Gastrocnemius medialis (tissue), 4 donors: Measurements from ENCODE around the gene CDK13. TPM values are rescaled to one million over a fixed set of nuclear protein-coding genes. Genes with fewer than 3 reads are reported as not detected.
"Not testable (repeated sequence)": the region's sequence is repeated elsewhere in the genome, so short reads cannot be mapped to it uniquely, and the experiment has no call there.

Source experiments
- ATAC-seq, 2 donors: fragments of 150-250 bp; one replicate each; pipeline ENCODE4 v1.9.1; 2016
- DNase-seq, 2 donors: peaks; one replicate each; pipeline ENCODE4 v3.0.0-alpha.2; 2019
- H3K27ac ChIP-seq, 4 donors: fragments of 200-600 bp; sonication (generic); 1 replicate in 1 of 4; 2 replicates in 3 of 4; pipeline ENCODE4 v1.5.1; 2016 to 2018; ENCODE audit warnings: mild to moderate bottlenecking in 2 of 4, moderate library complexity in 1 of 4
- H3K27me3 ChIP-seq, 3 donors: fragments of 200-600 bp; sonication (generic) in 2 of 3; 1 replicate in 1 of 3; 2 replicates in 2 of 3; pipeline versions ENCODE4 v1.5.1 to v1.6.0; 2016 to 2019; ENCODE audit warnings: mild to moderate bottlenecking in 1 of 3, moderate library complexity in 1 of 3
- H3K36me3 ChIP-seq, 2 donors: fragments of 200-600 bp; sonication (generic) in 1 of 2; one replicate each; pipeline ENCODE4 v1.5.1; 2017 to 2018
- H3K4me1 ChIP-seq, 2 donors: fragments of 200-600 bp; sonication (generic) in 1 of 2; one replicate each; pipeline ENCODE4 v1.5.1; 2016 to 2017; ENCODE audit warnings: mild to moderate bottlenecking in 2 of 2
- H3K4me3 ChIP-seq, 4 donors: fragments of 200-600 bp; sonication (generic) in 3 of 4; 1 replicate in 1 of 4; 2 replicates in 3 of 4; pipeline ENCODE4 v1.5.1; 2016 to 2019; ENCODE audit warnings: mild to moderate bottlenecking in 2 of 4
- H3K9me3 ChIP-seq, 3 donors: fragments of 200-600 bp; sonication (generic) in 2 of 3; 1 replicate in 1 of 3; 2 replicates in 2 of 3; pipeline ENCODE4 v1.5.1; 2016 to 2019
- POLR2A ChIP-seq, 2 donors: fragments of 450-650 bp; IDR thresholded peaks; one replicate each; pipeline ENCODE4 v1.6.1; 2017; ENCODE audit warnings: antibody characterized with exemption in 2 of 2, mild to moderate bottlenecking in 2 of 2, moderate library complexity in 2 of 2
- in situ Hi-C, 4 donors: fragments of 200-750 bp; cut with MboI; loops; one replicate each; pipeline versions ENCODE4 v1.15.0 to v1.8.0; 2017; ENCODE audit warnings: low sequenced_read_pairs in 4 of 4
- intact Hi-C: fragments of 100-400 bp; cut with DNase I; formaldehyde crosslinking; loops from one replicate; pipeline ENCODE4 v1.15.1; 2023; ENCODE audit warnings: low total_unique reads
- total RNA-seq, 4 donors: library from RNA; depleted of rRNA; stranded (reverse); fragments of >200 nt; gene quantifications; one replicate each; pipeline versions ENCODE4 v1.1.0 to v1.2.3, GENCODE V29; 2016
- TF ChIP-seq, protein P1 (sequence below), 5 experiments: fragments of 450-650 bp in 3 of 5; fragments of 200-600 bp in 2 of 5; sonication (generic) in 2 of 5; IDR thresholded peaks in 4 of 5; conservative IDR thresholded peaks in 1 of 5; 1 replicate in 4 of 5; 2 replicates in 1 of 5; pipeline ENCODE4 v1.5.1; 2016 to 2019; ENCODE audit warnings: antibody characterized with exemption in 5 of 5, mild to moderate bottlenecking in 3 of 5, moderate library complexity in 3 of 5

The CDK13 gene
- total RNA-seq, 4 donors from 2014 or later: 25.0 to 50.8 (median 29.4) TPM

DNA sequence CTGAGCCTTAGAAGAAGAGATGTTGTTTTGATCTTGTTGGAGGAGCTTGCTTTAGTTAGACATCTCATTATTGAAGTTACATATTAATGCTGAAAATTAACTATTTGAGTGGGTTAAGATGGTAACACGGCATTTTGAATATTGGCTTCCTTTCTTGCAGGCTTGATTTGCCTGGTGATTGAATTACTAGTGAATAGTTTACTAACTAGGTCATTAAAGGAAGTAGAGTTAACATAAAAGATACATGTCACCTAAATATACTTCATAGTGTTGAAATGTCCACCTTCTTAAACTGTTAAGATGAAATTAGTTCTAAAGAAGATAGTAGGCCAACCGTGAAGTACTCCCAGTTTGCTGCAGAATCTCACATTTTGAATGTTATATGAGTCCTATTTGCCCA is 165.9 kb downstream of the CDK13 start:
- Histone ChIP-seq H3K9me3 (no peaks in the 10 kb centered on the region), H3K27ac (no peak overlapping the region), H3K4me3 (no peak overlapping the region), H3K4me1 (no peaks in the 10 kb centered on the region), H3K36me3 (no peaks in the 10 kb centered on the region), H3K27me3 (no peaks in the 10 kb centered on the region)
- TF ChIP-seq, protein P1, sequence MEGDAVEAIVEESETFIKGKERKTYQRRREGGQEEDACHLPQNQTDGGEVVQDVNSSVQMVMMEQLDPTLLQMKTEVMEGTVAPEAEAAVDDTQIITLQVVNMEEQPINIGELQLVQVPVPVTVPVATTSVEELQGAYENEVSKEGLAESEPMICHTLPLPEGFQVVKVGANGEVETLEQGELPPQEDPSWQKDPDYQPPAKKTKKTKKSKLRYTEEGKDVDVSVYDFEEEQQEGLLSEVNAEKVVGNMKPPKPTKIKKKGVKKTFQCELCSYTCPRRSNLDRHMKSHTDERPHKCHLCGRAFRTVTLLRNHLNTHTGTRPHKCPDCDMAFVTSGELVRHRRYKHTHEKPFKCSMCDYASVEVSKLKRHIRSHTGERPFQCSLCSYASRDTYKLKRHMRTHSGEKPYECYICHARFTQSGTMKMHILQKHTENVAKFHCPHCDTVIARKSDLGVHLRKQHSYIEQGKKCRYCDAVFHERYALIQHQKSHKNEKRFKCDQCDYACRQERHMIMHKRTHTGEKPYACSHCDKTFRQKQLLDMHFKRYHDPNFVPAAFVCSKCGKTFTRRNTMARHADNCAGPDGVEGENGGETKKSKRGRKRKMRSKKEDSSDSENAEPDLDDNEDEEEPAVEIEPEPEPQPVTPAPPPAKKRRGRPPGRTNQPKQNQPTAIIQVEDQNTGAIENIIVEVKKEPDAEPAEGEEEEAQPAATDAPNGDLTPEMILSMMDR (IDR thresholded peaks at IDR 0.05 in 4 of 5, conservative IDR thresholded peaks at IDR 0.05 in 1 of 5): no peak
- TF ChIP-seq POLR2A (IDR thresholded peaks at IDR 0.05): no peak
- ATAC-seq: no peak
- DNase-seq: no peak
- intact Hi-C loops: no loop called here
- in situ Hi-C loops: no loop called here

DNA sequence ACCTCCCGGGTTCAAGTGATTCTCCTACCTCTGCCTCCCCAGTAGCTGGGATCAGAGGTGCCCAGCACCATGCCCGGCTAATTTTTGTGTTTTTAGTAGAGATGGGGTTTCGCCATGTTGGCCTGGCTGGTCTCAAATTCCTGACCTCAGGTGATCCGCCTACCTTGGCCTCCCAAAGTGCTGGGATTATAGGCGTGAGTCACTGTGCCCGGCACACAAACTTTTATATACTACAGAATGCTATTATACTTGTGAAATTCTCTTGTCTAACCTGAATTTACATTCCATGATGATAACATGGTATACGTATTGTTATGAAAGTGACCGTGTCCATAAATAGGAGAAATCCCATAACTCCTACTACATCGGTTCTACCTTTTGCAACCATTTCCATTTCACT is 167.1 kb downstream of the CDK13 start:
- H3K27me3 ChIP-seq, in situ Hi-C loops, ATAC-seq, H3K9me3 ChIP-seq, H3K4me1 ChIP-seq, intact Hi-C loops, H3K36me3 ChIP-seq, DNase-seq, H3K4me3 ChIP-seq, H3K27ac ChIP-seq: not testable (repeated sequence)

DNA sequence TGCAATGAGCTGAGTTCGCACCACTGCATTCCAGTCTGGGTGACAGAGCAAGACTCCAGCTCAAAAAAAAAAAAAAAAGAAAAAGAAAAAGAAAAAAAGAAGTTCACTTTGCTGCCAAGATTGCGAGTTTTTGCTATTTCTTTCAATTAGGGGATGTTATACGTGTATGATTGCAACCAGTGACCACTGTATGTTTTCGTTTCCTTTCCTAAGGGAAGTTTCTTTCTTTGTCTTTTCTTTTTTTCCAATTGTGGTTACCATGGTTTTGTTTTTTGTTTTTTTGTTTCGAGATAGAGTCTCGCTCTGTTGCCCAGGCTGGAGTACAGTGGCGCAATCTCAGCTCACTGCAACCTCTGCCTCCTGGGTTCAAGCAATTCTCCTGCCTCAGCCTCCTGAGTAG is 168.1 kb downstream of the CDK13 start:
- H3K27ac ChIP-seq, ATAC-seq, H3K27me3 ChIP-seq, H3K9me3 ChIP-seq, in situ Hi-C loops, intact Hi-C loops, H3K4me3 ChIP-seq, H3K36me3 ChIP-seq, H3K4me1 ChIP-seq, DNase-seq: not testable (repeated sequence)

DNA sequence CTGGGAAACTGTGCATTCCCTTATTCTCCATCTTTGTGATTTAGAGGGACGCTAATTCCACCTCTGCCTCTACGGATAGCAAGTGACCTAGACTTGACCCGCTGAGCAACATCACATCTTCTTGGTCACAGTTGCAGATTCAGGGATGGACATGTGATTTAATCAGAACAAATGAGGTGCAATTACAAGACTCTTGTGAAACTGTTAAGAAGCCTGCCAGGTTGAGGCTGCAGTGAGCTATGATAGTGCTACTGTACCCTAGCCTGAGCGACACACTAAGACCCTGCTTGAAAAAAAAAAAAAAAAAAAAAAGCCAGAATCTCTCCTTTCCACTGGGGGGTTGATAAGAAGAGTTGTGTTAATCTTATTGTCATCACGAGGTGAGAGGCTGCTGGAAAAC is 170.0 kb downstream of the CDK13 start:
- no peaks in the 10 kb centered on the region for H3K9me3 ChIP-seq
- intact Hi-C loops (no loop called here), in situ Hi-C loops (no loop called here)
- no peaks in the 10 kb centered on the region for H3K4me1 ChIP-seq
- H3K4me3 ChIP-seq: no peak overlapping the region
- H3K27ac ChIP-seq: no peak overlapping the region
- ATAC-seq (no peak), DNase-seq (no peak)
- H3K36me3 ChIP-seq: no peaks in the 10 kb centered on the region
- H3K27me3 ChIP-seq: no peaks in the 10 kb centered on the region
- TF ChIP-seq, protein P1 (IDR thresholded peaks at IDR 0.05 in 4 of 5, conservative IDR thresholded peaks at IDR 0.05 in 1 of 5): no peak
- no peak for TF ChIP-seq POLR2A (IDR thresholded peaks at IDR 0.05)

DNA sequence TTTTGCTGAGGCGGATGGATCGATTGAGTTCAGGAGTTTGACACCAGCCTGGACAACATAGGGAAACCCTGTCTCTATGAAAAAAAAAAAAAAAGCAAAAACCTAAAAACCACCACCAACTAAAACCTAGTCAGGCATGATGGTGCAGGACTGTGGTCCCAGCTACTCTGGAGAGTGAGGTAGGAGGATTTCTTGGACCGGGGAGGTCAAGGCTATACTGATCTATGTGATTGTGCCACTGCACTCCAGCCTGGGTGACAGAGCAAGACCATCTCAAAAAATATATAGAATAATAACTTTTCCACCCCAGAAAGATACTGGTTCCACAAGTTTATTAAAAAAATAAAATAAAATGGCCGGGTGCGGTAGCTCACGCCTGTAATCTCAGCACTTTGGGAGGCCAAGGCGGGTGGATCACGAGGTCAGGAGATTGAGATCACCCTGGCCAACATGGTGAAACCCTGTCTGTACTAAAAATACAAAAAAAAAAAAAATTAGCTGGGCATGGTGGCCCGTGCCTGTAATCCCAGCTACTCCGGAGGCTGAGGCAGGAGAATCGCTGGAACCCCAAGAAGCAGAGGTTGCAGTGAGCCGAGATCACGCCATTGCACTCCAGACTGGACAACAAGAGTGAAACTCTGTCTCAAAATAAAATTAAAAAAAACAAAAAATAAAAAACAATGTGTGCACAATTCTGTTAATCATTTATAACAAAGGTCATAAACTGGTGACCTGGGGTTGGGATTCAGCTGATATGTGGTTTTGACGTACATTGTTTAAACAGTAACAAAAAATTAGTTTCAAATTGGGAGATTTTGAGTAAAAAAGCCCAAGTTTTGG is 172.3 kb downstream of the CDK13 start:
- H3K36me3 ChIP-seq, H3K9me3 ChIP-seq, H3K27ac ChIP-seq, in situ Hi-C loops, H3K4me1 ChIP-seq, H3K4me3 ChIP-seq, DNase-seq, intact Hi-C loops, H3K27me3 ChIP-seq, ATAC-seq: not testable (repeated sequence)

DNA sequence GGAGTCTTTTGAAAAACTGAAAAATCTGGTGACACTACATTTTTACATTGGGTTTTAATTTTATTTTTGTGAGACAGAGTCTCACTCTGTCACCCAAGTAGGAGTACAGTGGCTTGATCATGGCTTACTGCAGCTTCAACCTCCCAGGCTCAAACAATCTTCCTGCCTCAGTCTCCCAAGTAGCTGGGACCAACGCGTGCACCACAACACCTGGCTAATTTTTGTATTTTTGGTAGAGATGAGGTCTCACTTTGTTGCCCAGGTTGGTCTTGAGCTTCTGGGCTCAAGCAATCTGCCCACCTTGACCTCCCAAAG is 172.8 kb downstream of the CDK13 start:
- DNase-seq (no peak), ATAC-seq (no peak)
- intact Hi-C loops: no loop called here
- H3K36me3 ChIP-seq: no peaks in the 10 kb centered on the region
- peaks cover 0 to 3% of the 10 kb centered on the region in 2 donors for H3K4me1 ChIP-seq
- H3K9me3 ChIP-seq: no peaks in the 10 kb centered on the region
- no peaks in the 10 kb centered on the region for H3K27me3 ChIP-seq
- no peak for TF ChIP-seq POLR2A (IDR thresholded peaks at IDR 0.05)
- TF ChIP-seq, protein P1 (IDR thresholded peaks at IDR 0.05 in 4 of 5, conservative IDR thresholded peaks at IDR 0.05 in 1 of 5): no peak
- H3K4me3 ChIP-seq: no peak overlapping the region
- no peak overlapping the region for H3K27ac ChIP-seq
- in situ Hi-C loops: no loop called here
